ENCODE results near the gene GADD45GIP1. TPM values are rescaled to one million over a fixed set of nuclear protein-coding genes. Genes with fewer than 3 reads are reported as not detected.
"Not testable (repeated sequence)": the region's sequence is repeated elsewhere in the genome, so short reads cannot be mapped to it uniquely, and the experiment has no call there.

The GADD45GIP1 gene
- total RNA-seq, 2 donors from 2014 or later, result 13.1 to 17.5 TPM

- DNase-seq (peak in 1 of 2 donors; percentile 44), ATAC-seq (no peak)
- intact Hi-C loops (cut with DNase I, micrococcal nuclease), result no loop called here
Observed at GRCh38 chr19:12932392-12933286, 24.4 kb downstream of the GADD45GIP1 start.

GRCh38 chr19:12930002-12930645, 26.9 kb downstream of the GADD45GIP1 start:
- intact Hi-C loops (cut with DNase I, micrococcal nuclease), result no loop called here
- ATAC-seq (no peak), DNase-seq (no peak)

GRCh38 chr19:12924621-12925310, 32.3 kb downstream of the GADD45GIP1 start:
- no peak for DNase-seq
- ATAC-seq, result no peak
- intact Hi-C loops (cut with DNase I, micrococcal nuclease), result no loop called here

GRCh38 chr19:12922959-12923358, 34.1 kb downstream of the GADD45GIP1 start:
- intact Hi-C loops (cut with DNase I, micrococcal nuclease), result no loop called here

GRCh38 chr19:12921047-12921446, 36.0 kb downstream of the GADD45GIP1 start:
- intact Hi-C loops (cut with DNase I, micrococcal nuclease), result no loop called here
- no peak for DNase-seq
- peak; percentile 1 for ATAC-seq

More at GRCh38 chr19:12922959-12923358, 34.1 kb downstream of the GADD45GIP1 start:
- ATAC-seq (no peak), DNase-seq (no peak)

- intact Hi-C loops (cut with DNase I, micrococcal nuclease), result no loop called here
- ATAC-seq (no peak), DNase-seq (no peak)
Observed at GRCh38 chr19:12918253-12918652, 38.8 kb downstream of the GADD45GIP1 start.

- ATAC-seq; DNase-seq; intact Hi-C loops (cut with DNase I, micrococcal nuclease): not testable (repeated sequence)
Observed at GRCh38 chr19:12915860-12916259, 41.2 kb downstream of the GADD45GIP1 start.

- DNase-seq (peak in 1 of 2 donors; percentile 34), ATAC-seq (no peak)
- intact Hi-C loops (cut with DNase I, micrococcal nuclease), result no loop called here
Observed at GRCh38 chr19:12913851-12914690, 43.0 kb downstream of the GADD45GIP1 start.

- intact Hi-C loops (cut with DNase I, micrococcal nuclease), result no loop called here
- DNase-seq (peak; percentile 48 to 75), ATAC-seq (peak; percentile 62)
Observed at GRCh38 chr19:12913011-12913561, 43.9 kb downstream of the GADD45GIP1 start.

GRCh38 chr19:12912571-12912970, 44.5 kb downstream of the GADD45GIP1 start:
- intact Hi-C loops (cut with DNase I, micrococcal nuclease), result no loop called here

GRCh38 chr19:12907166-12907565, 49.9 kb downstream of the GADD45GIP1 start:
- intact Hi-C loops (cut with DNase I, micrococcal nuclease), result no loop called here
- ATAC-seq (peak; percentile 92), DNase-seq (no peak)

More at GRCh38 chr19:12912571-12912970, 44.5 kb downstream of the GADD45GIP1 start:
- ATAC-seq, result no peak
- DNase-seq, result no peak

Small RNAs within 50 kb of the gene (microRNA-seq; reads per million reads assigned to microRNA genes)
- gene MIR5695 (0 reads per million in 2 donors), gene MIR6515 (3.7 to 5.4 reads per million in 2 donors)

Other genes with a start within 250 kb of the GADD45GIP1 start
- gene TNPO2, start 233.3 kb downstream of the GADD45GIP1 start, total RNA-seq, result 10 to 100 TPM; 39.5 to 74.0 TPM
- gene TRIR, start 222.5 kb downstream of the GADD45GIP1 start, total RNA-seq, result 100 to 1,000 TPM; 144 to 162 TPM
- gene GET3, start 219.7 kb downstream of the GADD45GIP1 start, total RNA-seq, result 10 to 100 TPM; 50.1 to 56.5 TPM
- gene BEST2, start 205.4 kb downstream of the GADD45GIP1 start, total RNA-seq, result 100 to 1,000 TPM; 139 to 207 TPM
- 10 to 100 TPM; 58.3 to 83.1 TPM for gene HOOK2, start 181.7 kb downstream of the GADD45GIP1 start, total RNA-seq
- 100 to 1,000 TPM; 169 to 314 TPM for gene JUNB, start 165.7 kb downstream of the GADD45GIP1 start, total RNA-seq
- 100 to 1,000 TPM; 249 to 298 TPM for gene PRDX2, start 155.4 kb downstream of the GADD45GIP1 start, total RNA-seq
- gene THSD8, start 155.2 kb downstream of the GADD45GIP1 start, total RNA-seq, result 1 to 10 TPM; 3.2 to 4.4 TPM
- gene RNASEH2A, start 150.6 kb downstream of the GADD45GIP1 start, total RNA-seq, result 10 to 100 TPM in 1 of 2 donors, 1 to 10 TPM in 1; 5.7 to 10.9 TPM
- gene RTBDN, start 122.6 kb downstream of the GADD45GIP1 start, total RNA-seq, result under 1 TPM in 1 of 2 donors, not detected in 1; 0.49 TPM
- 1 to 10 TPM in 1 of 2 donors, under 1 TPM in 1; 0.82 to 1.4 TPM for gene MAST1, start 118.7 kb downstream of the GADD45GIP1 start, total RNA-seq
- gene DNASE2, start 75.8 kb downstream of the GADD45GIP1 start, total RNA-seq, result 10 to 100 TPM; 27.7 to 39.4 TPM
- not detected for gene KLF1, start 70.0 kb downstream of the GADD45GIP1 start, total RNA-seq
- gene GCDH, start 66.1 kb downstream of the GADD45GIP1 start, total RNA-seq, result 10 to 100 TPM; 20.8 to 22.8 TPM
- gene SYCE2, start 37.9 kb downstream of the GADD45GIP1 start, total RNA-seq, result not detected
- gene FARSA, start 23.5 kb downstream of the GADD45GIP1 start, total RNA-seq, result 10 to 100 TPM; 42.4 to 61.2 TPM
- 100 to 1,000 TPM; 550 to 739 TPM for gene CALR, start 18.6 kb downstream of the GADD45GIP1 start, total RNA-seq
- 10 to 100 TPM; 70.9 to 80.3 TPM for gene RAD23A, start 11.4 kb downstream of the GADD45GIP1 start, total RNA-seq
- under 1 TPM; 0.18 to 0.50 TPM for gene DAND5, start 12.4 kb upstream of the GADD45GIP1 start, total RNA-seq
- gene NFIX, start 38.3 kb upstream of the GADD45GIP1 start, total RNA-seq, result 10 to 100 TPM; 49.8 to 61.7 TPM
- gene LYL1, start 145.6 kb upstream of the GADD45GIP1 start, total RNA-seq, result 1 to 10 TPM; 2.0 to 4.5 TPM
- 10 to 100 TPM; 22.0 to 23.6 TPM for gene TRMT1, start 159.5 kb upstream of the GADD45GIP1 start, total RNA-seq
- 10 to 100 TPM; 56.1 to 67.2 TPM for gene NACC1, start 161.0 kb upstream of the GADD45GIP1 start, total RNA-seq
- 10 to 100 TPM; 48.0 to 66.0 TPM for gene STX10, start 193.2 kb upstream of the GADD45GIP1 start, total RNA-seq
- gene IER2, start 193.2 kb upstream of the GADD45GIP1 start, total RNA-seq, result 100 to 1,000 TPM; 116 to 155 TPM